Tibial artery (tissue), 4 donors: ENCODE measurements around the gene ETHE1.

ENCODE experiments used
- DNase-seq, 2 donors: peaks; one replicate each; pipeline ENCODE4 v3.0.0-alpha.2; 2019
- H3K27ac ChIP-seq, 2 donors: fragments of 200-600 bp; sonication (generic) in 1 of 2; 1 replicate in 1 of 2; 2 replicates in 1 of 2; pipeline ENCODE4 v1.5.1; 2018 to 2019; ENCODE audit warnings: mild to moderate bottlenecking in 1 of 2
- H3K27me3 ChIP-seq, 2 donors: fragments of 200-600 bp; sonication (generic) in 1 of 2; one replicate each; pipeline versions ENCODE4 v1.5.1 to v1.6.0; 2016 to 2019
- H3K36me3 ChIP-seq, 3 donors: fragments of 200-600 bp; sonication (generic) in 2 of 3; one replicate each; pipeline ENCODE4 v1.5.1; 2016 to 2019; ENCODE audit warnings: mild to moderate bottlenecking in 2 of 3
- H3K4me1 ChIP-seq, 4 donors: fragments of 200-600 bp; sonication (generic) in 2 of 4; 1 replicate in 3 of 4; 2 replicates in 1 of 4; pipeline ENCODE4 v1.5.1; 2016 to 2019
- H3K4me3 ChIP-seq, 2 donors: fragments of 200-600 bp; sonication (generic) in 1 of 2; 1 replicate in 1 of 2; 2 replicates in 1 of 2; pipeline ENCODE4 v1.5.1; 2018 to 2019; ENCODE audit warnings: mild to moderate bottlenecking in 2 of 2
- H3K9me3 ChIP-seq, 3 donors: fragments of 200-600 bp; sonication (generic) in 1 of 3; one replicate each; pipeline ENCODE4 v1.5.1; 2016 to 2019
- CTCF ChIP-seq, 2 experiments: fragments of 200-600 bp in 1 of 2; fragments of 450-650 bp in 1 of 2; IDR thresholded peaks; one replicate each; pipeline ENCODE4 v1.5.1; 2017 to 2019; ENCODE audit warnings: antibody characterized with exemption in 2 of 2, mild to moderate bottlenecking in 1 of 2, moderate library complexity in 1 of 2
- intact Hi-C: fragments of 100-400 bp; cut with DNase I; formaldehyde crosslinking; loops from one replicate; pipeline ENCODE4 v1.15.0; 2023; ENCODE audit warnings: low total_unique reads

Gene ETHE1

GRCh38 chr19:43533546-43534304 is 6.7 kb upstream of the ETHE1 start:
- DNase-seq, result peak; percentile 100
- peaks cover 0 to 33% (median 18%) of the 10 kb centered on the region in 4 donors for H3K4me1 ChIP-seq
- TF ChIP-seq CTCF (IDR thresholded peaks at IDR 0.05), result no peak
- intact Hi-C loops, result no loop called here
- peaks cover 10 to 20% (median 12%) of the 10 kb centered on the region in 3 donors for H3K36me3 ChIP-seq
- H3K27ac ChIP-seq, result peak overlapping the region; percentile 83 to 89
- H3K4me3 ChIP-seq, result peak overlapping the region; percentile 61 to 66
- H3K27me3 ChIP-seq, result no peaks in the 10 kb centered on the region
- no peaks in the 10 kb centered on the region for H3K9me3 ChIP-seq

- intact Hi-C loops, result no loop called here
- peak in 1 of 2 experiments; percentile 13 for TF ChIP-seq CTCF (IDR thresholded peaks at IDR 0.05)
- H3K27ac ChIP-seq, result peak within 1 kb of the TSS; percentile 83 to 89
Measured at GRCh38 chr19:43532962-43533545, 6.1 kb upstream of the ETHE1 start, which contains the start of gene ZNF575. Gene ZNF575, plus strand, starts transcription at chr19:43533188. Its CDS starts 1,235 bp downstream, at chr19:43534423.

GRCh38 chr19:43532571-43532961 is 5.6 kb upstream of the ETHE1 start:
- Histone ChIP-seq H3K36me3 (peaks cover 0 to 9% (median under 1%) of the 10 kb centered on the region in 3 donors), H3K27me3 (no peaks in the 10 kb centered on the region), H3K27ac (peak overlapping the region; percentile 83 to 89), H3K9me3 (no peaks in the 10 kb centered on the region), H3K4me1 (peaks cover 0 to 40% (median 22%) of the 10 kb centered on the region in 4 donors), H3K4me3 (peak overlapping the region; percentile 61 to 66)
- no peak for TF ChIP-seq CTCF (IDR thresholded peaks at IDR 0.05)
- DNase-seq, result peak; percentile 50 to 85
- intact Hi-C loops, result no loop called here

More at GRCh38 chr19:43532962-43533545, 6.1 kb upstream of the ETHE1 start, which contains the start of gene ZNF575:
- Histone ChIP-seq H3K4me3 (peak within 1 kb of the TSS; percentile 61 to 66), H3K4me1 (peaks cover 0 to 35% (median 20%) of the 10 kb centered on the region in 4 donors), H3K27me3 (no peaks in the 10 kb centered on the region), H3K36me3 (peaks cover 3 to 14% (median 5%) of the 10 kb centered on the region in 3 donors), H3K9me3 (no peaks in the 10 kb centered on the region)
- DNase-seq, result peak; percentile 85 to 94

- Histone ChIP-seq H3K27ac (peak overlapping the region; percentile 87 to 91), H3K36me3 (no peaks in the 10 kb centered on the region), H3K4me3 (peak overlapping the region; percentile 92 to 94), H3K9me3 (no peaks in the 10 kb centered on the region), H3K27me3 (no peaks in the 10 kb centered on the region), H3K4me1 (peaks cover 0 to 36% (median 21%) of the 10 kb centered on the region in 4 donors)
- TF ChIP-seq CTCF (IDR thresholded peaks at IDR 0.05), result no peak
- peak; percentile 57 to 69 for DNase-seq
- intact Hi-C loops, result loop anchor here (5.0 kb wide), 1 partner anchor 69 kb away; the partner anchor contains the start of genes IRGQ and ZNF576
Measured at GRCh38 chr19:43527860-43528622, 1.0 kb upstream of the ETHE1 start.
